ENCODE data around the gene FBXL13.
"Not testable (repeated sequence)": the region's sequence is repeated elsewhere in the genome, so short reads cannot be mapped to it uniquely, and the experiment has no call there.

Gene FBXL13

DNA sequence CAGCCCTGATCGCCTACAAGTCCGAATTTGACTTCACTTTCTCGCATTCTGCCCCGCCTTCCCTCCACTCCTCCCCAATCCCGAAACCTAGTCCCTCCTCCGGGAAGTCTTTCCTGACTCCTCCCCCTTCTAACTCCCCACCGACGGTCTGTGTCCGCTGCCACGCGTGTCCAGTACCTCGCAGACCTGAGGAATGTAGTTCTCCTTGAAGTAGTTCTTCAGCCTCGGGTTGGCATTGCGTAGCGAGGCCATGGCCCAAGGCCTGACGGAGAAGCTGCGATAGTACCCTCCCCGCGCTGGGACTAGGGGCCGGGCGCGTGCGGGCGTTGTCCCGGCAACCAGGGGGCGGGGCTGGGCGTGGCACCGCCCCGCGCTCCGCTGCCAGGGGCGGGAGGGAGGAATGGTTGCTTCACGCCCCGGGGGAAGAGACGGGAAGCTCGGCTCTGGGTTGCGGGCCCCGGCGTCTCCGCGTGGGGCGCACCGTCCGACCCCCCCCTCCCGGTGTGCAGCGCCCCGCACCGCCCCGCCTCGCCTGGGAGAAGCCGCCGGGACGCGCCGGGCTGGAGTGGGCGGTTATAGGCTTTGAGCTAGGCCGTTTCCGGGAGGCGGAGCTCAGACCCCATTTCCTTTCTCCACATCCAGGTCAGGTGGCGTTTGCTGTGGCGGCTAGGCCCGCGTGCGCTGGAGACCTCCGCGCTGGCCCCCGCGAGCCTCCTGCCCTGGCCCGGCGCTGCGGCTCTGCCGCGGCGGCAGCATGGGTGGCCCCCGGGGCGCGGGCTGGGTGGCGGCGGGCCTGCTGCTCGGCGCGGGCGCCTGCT is at the start of gene FBXL13, which contains the start of gene ARMC10:
TSS of gene FBXL13 (minus strand) at position 278 of the 818 bp plus-strand sequence.
TSS of gene ARMC10 (plus strand) at position 622 of the 818 bp plus-strand sequence. CDS start at position 755, 133 bp downstream.
- DNase-seq: peak; percentile 61 to 87

DNA sequence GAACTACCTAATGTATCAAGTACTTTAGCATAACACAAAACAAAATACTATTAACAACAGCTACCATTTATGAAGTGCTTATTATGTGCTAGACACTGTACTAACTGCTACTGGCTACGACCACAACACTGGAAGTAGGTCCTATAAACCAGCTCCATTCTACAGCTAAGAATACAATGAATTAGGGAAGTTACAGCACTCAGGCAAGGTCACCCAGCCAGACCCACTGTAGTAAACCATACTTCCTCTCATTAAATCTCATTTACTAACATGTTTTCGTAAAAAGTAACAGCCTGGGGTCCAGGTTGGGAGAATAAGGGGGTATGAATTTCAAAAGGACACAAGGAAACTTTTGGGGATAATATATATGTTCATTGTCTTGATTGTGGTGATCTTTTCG is 48.9 kb upstream of the FBXL13 start:
- no peak for DNase-seq

- no peak for DNase-seq
Measured at GRCh38 chr7:103121641-103122040, 47.0 kb upstream of the FBXL13 start.

GRCh38 chr7:103120362-103120761 is 45.8 kb upstream of the FBXL13 start:
- no peak for DNase-seq

DNA sequence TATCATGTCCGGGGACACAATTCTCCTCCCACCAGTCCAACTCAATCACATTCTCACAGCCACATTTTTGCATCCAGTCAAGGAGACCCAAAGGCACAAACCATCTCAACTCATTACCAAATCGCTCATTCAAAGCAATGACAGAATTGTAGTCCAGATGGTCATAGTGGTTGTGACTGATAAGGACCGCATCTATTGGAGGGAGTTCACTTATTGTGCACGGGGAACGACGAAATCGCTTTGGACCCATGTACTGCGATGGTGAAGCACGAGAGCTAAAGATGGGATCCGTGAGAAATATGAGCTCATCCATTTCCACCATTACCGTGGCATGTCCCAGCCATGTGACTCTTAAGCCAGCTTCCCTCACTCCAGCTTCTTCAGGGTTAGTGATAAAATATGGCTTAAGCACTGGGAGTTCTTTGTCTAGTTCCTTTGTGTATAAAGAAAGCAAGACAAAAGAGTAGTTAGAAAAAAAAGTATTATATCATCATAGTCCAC is 45.2 kb upstream of the FBXL13 start:
- DNase-seq: no peak

- no peak for DNase-seq
Measured at GRCh38 chr7:103117465-103117864, 42.9 kb upstream of the FBXL13 start.

DNA sequence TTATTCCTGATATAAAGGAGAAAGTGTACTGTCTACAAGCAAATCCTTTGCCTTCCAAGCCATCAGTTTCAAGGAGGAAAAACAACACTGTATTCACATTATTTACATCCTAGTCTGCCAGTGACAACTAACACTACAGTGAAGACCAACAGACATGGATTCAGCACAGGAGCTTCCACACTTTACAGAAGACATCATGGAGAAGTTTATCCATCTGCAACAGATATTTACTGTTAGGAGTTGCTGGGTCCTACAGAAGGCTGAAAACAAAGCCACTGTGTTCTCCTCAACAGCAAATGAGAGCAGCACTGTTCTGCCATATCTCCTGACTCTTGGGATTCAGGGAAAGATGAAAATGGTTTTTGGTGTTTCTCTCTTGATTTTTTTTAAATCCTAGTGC is 42.4 kb upstream of the FBXL13 start:
- DNase-seq: no peak

DNA sequence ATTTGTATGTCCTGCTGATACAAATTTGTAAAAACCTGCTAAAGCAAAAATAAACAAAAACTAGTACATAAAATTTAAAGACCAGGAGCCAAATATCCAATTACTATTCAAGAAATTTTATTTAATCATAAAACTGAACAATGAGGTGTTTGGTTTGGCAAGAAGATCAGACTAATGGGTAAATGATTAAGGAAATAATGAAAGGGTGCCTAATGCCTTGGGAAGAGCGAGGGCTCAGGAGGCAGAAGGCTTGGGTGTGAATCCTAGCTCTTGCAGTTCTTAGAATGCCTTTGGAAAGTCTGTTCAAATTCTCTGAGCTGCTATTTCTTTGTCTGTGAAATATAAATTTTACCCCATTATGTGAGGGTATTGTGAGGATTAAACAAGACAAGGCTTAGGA is 41.9 kb upstream of the FBXL13 start:
- DNase-seq: no peak

DNA sequence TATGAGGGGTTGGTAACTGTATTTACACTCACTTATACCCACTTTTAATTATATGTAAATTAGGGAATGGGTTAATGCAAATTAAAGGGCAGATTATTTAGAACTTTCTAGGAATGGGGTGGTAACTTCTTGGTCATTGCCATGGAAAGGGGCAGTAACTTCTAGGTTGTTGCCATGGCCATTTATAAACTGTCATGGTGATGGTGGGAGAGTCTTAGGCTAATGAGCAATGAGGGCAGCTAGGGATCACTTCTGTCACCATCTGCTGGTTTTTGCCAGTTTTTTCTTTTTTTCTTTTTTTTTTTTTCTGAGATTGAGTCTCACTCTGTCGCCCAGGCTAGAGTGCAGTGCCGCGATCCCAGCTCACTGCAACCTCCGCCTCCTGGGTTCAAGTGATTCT is 41.2 kb upstream of the FBXL13 start:
- no peak for DNase-seq

GRCh38 chr7:103114576-103115008 is 40.0 kb upstream of the FBXL13 start:
- no peak for DNase-seq

GRCh38 chr7:103113164-103113563 is 38.6 kb upstream of the FBXL13 start:
- no peak for DNase-seq

DNA sequence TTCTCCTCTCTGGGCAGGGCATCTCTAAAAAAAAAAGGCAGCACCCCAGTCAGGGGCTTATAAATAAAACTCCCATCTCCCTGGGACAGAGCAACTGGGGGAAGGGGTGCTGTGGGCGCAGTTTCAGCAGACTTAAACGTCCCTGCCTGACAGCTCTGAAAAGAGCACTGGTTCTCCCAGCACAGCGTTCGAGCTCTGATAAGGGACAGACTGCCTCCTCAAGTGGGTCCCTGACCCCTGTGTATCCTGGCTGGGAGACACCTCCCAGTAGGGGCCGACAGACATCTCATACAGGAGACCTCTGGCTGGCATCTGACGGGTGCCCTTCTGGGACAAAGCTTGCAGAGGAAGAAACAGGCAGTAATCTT is 32.1 kb upstream of the FBXL13 start:
- DNase-seq: not testable (repeated sequence)

- DNase-seq: no peak
Measured at GRCh38 chr7:103106005-103106702, 31.6 kb upstream of the FBXL13 start.

GRCh38 chr7:103101543-103101942 is 26.9 kb upstream of the FBXL13 start:
- DNase-seq: no peak

DNA sequence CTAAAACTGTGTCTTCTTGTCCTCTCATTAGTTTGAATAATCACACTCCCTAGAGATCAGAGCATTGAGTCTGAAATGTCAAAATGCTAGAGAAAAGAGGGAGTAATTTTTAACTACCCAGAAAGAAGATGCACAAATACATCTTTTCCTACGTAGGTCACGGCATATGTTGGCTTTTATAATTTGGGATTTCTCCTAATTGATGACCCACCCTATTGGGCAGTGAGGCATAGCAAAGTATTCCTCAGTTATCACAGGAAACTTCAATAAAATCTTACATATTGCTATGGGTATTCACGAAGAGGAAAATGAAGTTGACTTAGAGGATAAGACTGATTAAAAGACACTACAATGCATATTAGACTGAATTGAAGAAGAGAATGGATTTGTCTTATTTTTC is 25.8 kb upstream of the FBXL13 start:
- no peak for DNase-seq

- DNase-seq: no peak
Measured at GRCh38 chr7:103097041-103097440, 22.4 kb upstream of the FBXL13 start.

GRCh38 chr7:103095558-103095957 is 21.0 kb upstream of the FBXL13 start:
- DNase-seq: not testable (repeated sequence)

- no peak for DNase-seq
Measured at GRCh38 chr7:103094102-103094501, 19.5 kb upstream of the FBXL13 start.

DNA sequence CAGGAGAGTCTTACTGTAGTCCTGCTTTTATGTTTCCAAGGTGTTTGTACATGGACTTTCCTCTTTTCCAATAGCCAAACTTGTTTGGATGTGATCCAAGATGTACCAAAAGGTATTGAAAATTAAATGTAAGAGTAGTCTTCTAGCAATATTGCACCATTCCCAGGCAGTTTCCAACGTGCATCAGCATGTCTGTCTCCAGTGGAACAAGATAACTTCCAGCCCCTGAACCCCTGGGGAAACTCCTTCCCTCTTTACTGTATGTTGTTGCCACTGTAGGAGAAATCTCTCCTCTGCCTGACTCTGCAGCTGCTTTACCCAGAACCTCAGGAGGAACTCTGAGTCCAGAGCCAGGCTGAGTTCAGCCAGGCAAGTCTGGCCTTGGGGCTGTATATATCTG is 18.8 kb upstream of the FBXL13 start:
- DNase-seq: no peak

DNA sequence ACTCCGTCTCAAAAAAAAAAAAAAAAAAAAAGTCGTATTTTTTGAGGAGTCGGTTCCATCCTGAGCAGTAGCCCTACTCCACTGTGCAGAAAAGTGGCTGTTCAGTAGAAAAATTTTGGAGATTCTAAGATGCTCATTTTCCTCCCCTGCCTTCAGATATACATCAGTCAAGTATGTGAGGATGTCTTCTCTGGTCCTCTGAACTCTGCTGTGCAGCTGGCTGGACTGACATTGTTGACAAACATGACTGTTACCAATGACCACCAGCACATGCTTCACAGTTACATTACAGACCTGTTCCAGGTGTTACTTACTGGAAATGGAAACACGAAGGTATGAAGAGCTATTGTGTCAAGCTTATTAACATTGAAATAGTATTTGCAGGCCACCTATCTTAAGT is 17.7 kb upstream of the FBXL13 start:
- DNase-seq: not testable (repeated sequence)

GRCh38 chr7:103083210-103083609 is 8.6 kb upstream of the FBXL13 start:
- no peak for DNase-seq

GRCh38 chr7:103082497-103082896 is 7.9 kb upstream of the FBXL13 start:
- DNase-seq: no peak

DNA sequence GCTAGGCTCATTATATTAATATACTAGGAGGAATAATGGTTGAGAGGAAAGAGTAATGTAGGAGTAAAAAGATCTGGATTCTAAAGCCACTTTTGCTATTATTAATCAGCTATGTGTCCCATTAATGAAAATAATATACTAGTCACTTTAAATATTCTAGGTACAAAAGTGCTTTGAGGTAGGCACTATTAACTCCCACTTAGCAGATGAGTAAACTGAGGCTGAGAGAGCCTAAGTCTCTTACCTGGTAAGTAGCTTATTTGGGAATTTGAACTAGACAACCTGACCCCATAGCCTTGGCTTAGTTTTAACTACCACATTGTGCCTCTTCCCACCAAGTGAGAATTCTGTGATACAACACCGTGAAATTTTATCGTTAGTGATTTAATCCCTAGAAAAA is 6.3 kb upstream of the FBXL13 start:
- no peak for DNase-seq

GRCh38 chr7:103079836-103080235 is 5.2 kb upstream of the FBXL13 start:
- no peak for DNase-seq

Data from SW 1271 (cell line).